ENCODE measurements around the gene OR1D5. TPM values are rescaled to one million over a fixed set of nuclear protein-coding genes. Genes with fewer than 3 reads are reported as not detected.

OR1D5 gene
- total RNA-seq, 3 donors from 2014 or later (not counting 1 experiment from before 2014, with no cell fraction given): not detected

DNA sequence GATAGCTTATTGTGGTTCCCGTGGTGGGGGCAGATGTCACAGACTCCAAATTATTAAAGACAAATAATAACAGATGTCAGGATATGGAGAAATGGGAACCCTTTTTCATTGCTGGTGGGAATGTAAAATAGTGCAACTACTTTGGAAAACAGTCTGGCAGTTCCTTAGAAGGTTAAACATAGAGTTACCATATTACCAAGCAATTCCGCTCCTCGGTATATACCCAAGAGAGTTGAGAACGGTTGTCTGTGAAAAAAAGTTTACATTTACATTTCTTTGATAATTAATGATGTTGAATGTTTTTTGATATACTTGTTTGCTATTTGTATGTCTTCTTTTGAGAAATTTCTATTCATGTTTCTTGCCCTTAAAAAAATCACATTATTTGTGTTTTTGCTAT lies 41.2 kb downstream of the OR1D5 start:
- Histone ChIP-seq H3K27me3 (ENCODE audit: control insufficient read depth, insufficient read depth, low read length) (no peaks in the 10 kb centered on the region), H3K4me1 (ENCODE audit: control insufficient read depth, insufficient read depth, low read length) (no peaks in the 10 kb centered on the region), H3K9me3 (ENCODE audit: control insufficient read depth, insufficient read depth, low read length) (no peaks in the 10 kb centered on the region), H3K27ac (ENCODE audit: low read length) (no peak overlapping the region), H3K36me3 (ENCODE audit: control insufficient read depth, insufficient read depth, low read length) (peaks cover 87% of the 10 kb centered on the region), H3K4me3 (ENCODE audit: low read length) (no peak overlapping the region)
- H3K9me3 Mint-ChIP-seq: peaks cover 0 to 2% of the 10 kb centered on the region in 2 donors
- H3K4me3 Mint-ChIP-seq: no peak overlapping the region
- no peak for ATAC-seq
- peak overlapping the region; percentile 22 to 75 for H3K27ac Mint-ChIP-seq
- intact Hi-C loops (cut with micrococcal nuclease): no loop called here
- H3K36me3 Mint-ChIP-seq: peaks cover 42% of the 10 kb centered on the region
- H3K4me1 Mint-ChIP-seq: peaks cover 34 to 35% of the 10 kb centered on the region in 2 donors
- H3K27me3 Mint-ChIP-seq (ENCODE audit: low read depth in 2 of 2): no peaks in the 10 kb centered on the region
- DNase-seq: no peak
- WGBS (ENCODE audit: insufficient coverage): no CpG with 5 or more reads among the region's 4 CpGs
- TF ChIP-seq, protein P1, sequence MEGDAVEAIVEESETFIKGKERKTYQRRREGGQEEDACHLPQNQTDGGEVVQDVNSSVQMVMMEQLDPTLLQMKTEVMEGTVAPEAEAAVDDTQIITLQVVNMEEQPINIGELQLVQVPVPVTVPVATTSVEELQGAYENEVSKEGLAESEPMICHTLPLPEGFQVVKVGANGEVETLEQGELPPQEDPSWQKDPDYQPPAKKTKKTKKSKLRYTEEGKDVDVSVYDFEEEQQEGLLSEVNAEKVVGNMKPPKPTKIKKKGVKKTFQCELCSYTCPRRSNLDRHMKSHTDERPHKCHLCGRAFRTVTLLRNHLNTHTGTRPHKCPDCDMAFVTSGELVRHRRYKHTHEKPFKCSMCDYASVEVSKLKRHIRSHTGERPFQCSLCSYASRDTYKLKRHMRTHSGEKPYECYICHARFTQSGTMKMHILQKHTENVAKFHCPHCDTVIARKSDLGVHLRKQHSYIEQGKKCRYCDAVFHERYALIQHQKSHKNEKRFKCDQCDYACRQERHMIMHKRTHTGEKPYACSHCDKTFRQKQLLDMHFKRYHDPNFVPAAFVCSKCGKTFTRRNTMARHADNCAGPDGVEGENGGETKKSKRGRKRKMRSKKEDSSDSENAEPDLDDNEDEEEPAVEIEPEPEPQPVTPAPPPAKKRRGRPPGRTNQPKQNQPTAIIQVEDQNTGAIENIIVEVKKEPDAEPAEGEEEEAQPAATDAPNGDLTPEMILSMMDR (IDR thresholded peaks at IDR 0.05): no peak

DNA sequence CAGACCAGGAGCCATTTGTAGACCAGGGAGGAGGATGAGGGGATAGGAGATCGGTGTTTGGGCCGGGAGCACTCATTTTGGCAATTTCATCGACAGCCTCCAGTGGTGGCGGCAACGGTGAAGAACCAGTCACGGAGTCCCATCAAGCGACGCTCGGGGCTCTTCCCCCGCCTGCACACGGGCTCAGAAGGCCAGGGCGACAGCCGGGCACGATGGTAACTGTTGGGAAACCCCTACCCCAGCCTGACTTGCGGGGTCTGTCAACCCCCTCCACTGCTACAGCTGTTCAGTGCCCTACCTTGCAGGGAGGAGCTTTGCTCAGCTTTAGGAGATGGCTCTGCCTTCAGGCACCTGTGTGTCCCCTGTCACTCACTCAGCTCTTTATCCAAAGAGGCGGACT lies 43.0 kb downstream of the OR1D5 start:
- peak in 1 of 3 donors; percentile 17 for ATAC-seq
- H3K4me1 Mint-ChIP-seq: peaks cover 32 to 34% of the 10 kb centered on the region in 2 donors
- no peak overlapping the region for H3K4me3 ChIP-seq (ENCODE audit: low read length)
- H3K27ac Mint-ChIP-seq: peak overlapping the region; percentile 35 to 75
- H3K9me3 ChIP-seq (ENCODE audit: control insufficient read depth, insufficient read depth, low read length): no peaks in the 10 kb centered on the region
- TF ChIP-seq, protein P1 (IDR thresholded peaks at IDR 0.05): no peak
- H3K27me3 ChIP-seq (ENCODE audit: control insufficient read depth, insufficient read depth, low read length): no peaks in the 10 kb centered on the region
- intact Hi-C loops (cut with micrococcal nuclease): no loop called here
- no peak for DNase-seq
- WGBS (ENCODE audit: insufficient coverage): 98% methylated on average over 16 of the region's 16 CpGs
- no peaks in the 10 kb centered on the region for H3K27me3 Mint-ChIP-seq (ENCODE audit: low read depth in 2 of 2)
- H3K27ac ChIP-seq (ENCODE audit: low read length): no peak overlapping the region
- H3K4me3 Mint-ChIP-seq: no peak overlapping the region
- peaks cover 85% of the 10 kb centered on the region for H3K36me3 ChIP-seq (ENCODE audit: control insufficient read depth, insufficient read depth, low read length)
- H3K4me1 ChIP-seq (ENCODE audit: control insufficient read depth, insufficient read depth, low read length): no peaks in the 10 kb centered on the region
- peaks cover 0 to 2% of the 10 kb centered on the region in 2 donors for H3K9me3 Mint-ChIP-seq
- peaks cover 42% of the 10 kb centered on the region for H3K36me3 Mint-ChIP-seq

DNA sequence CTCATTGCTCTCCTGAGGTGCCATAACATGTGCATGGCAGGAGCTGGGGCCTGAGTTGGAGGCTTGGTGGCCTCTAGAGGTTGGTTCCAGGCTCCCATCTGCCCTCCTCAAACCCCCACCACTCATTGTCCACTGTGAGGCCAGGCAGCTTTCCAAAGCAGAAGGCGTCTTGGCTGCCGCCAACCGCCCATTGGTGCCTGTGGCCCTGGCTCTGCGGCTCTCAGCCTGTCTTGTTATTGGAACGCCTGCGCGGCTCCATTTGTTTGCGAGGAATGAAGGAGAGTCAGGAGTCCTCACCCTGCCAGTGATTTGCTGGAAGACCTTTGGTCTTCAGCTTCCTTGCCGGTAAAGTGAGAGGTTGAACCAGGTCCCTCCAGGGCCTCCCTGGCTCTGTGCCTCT lies 43.6 kb downstream of the OR1D5 start:
- Mint-ChIP-seq H3K36me3 (peaks cover 42% of the 10 kb centered on the region), H3K4me3 (no peak overlapping the region), H3K27ac (peak overlapping the region in 1 of 2 donors; percentile 45), H3K27me3 (ENCODE audit: low read depth in 2 of 2) (no peaks in the 10 kb centered on the region), H3K9me3 (peaks cover 0 to 2% of the 10 kb centered on the region in 2 donors), H3K4me1 (peaks cover 32 to 34% of the 10 kb centered on the region in 2 donors)
- Histone ChIP-seq H3K36me3 (ENCODE audit: control insufficient read depth, insufficient read depth, low read length) (peaks cover 83% of the 10 kb centered on the region), H3K9me3 (ENCODE audit: control insufficient read depth, insufficient read depth, low read length) (no peaks in the 10 kb centered on the region), H3K27ac (ENCODE audit: low read length) (no peak overlapping the region), H3K27me3 (ENCODE audit: control insufficient read depth, insufficient read depth, low read length) (no peaks in the 10 kb centered on the region), H3K4me3 (ENCODE audit: low read length) (no peak overlapping the region), H3K4me1 (ENCODE audit: control insufficient read depth, insufficient read depth, low read length) (no peaks in the 10 kb centered on the region)
- ATAC-seq (no peak), DNase-seq (no peak)
- 77% methylated on average over 9 of the region's 9 CpGs for WGBS (ENCODE audit: insufficient coverage)
- intact Hi-C loops (cut with micrococcal nuclease): no loop called here
- TF ChIP-seq, protein P1 (IDR thresholded peaks at IDR 0.05): no peak

DNA sequence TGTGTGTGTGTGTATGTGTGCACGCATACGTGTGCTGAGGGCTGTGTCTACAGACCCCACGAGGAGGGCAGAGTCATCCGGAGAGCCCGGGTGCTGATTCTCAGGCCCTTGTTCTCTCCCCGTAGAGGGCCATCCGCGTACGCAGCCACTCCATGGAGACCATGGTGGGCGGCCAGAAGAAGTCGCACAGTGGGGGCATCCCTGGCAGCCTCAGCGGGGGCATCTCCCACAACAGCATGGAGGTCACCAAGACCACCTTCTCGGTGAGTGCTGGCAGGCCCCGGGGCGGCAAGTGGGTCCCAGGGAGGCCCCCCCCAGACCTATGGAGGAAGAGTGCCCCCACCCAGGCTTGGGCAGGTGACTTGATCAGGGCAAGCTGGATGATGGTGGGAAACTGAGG lies 45.5 kb downstream of the OR1D5 start:
- H3K27ac Mint-ChIP-seq: no peak overlapping the region
- no peak overlapping the region for H3K27ac ChIP-seq (ENCODE audit: low read length)
- no peaks in the 10 kb centered on the region for H3K27me3 Mint-ChIP-seq (ENCODE audit: low read depth in 2 of 2)
- H3K27me3 ChIP-seq (ENCODE audit: control insufficient read depth, insufficient read depth, low read length): no peaks in the 10 kb centered on the region
- TF ChIP-seq, protein P1 (IDR thresholded peaks at IDR 0.05): no peak
- peaks cover 20 to 21% of the 10 kb centered on the region in 2 donors for H3K4me1 Mint-ChIP-seq
- H3K9me3 ChIP-seq (ENCODE audit: control insufficient read depth, insufficient read depth, low read length): no peaks in the 10 kb centered on the region
- peaks cover 80% of the 10 kb centered on the region for H3K36me3 ChIP-seq (ENCODE audit: control insufficient read depth, insufficient read depth, low read length)
- intact Hi-C loops (cut with micrococcal nuclease): no loop called here
- DNase-seq (no peak), ATAC-seq (no peak)
- peaks cover 25% of the 10 kb centered on the region for H3K36me3 Mint-ChIP-seq
- no peaks in the 10 kb centered on the region for H3K9me3 Mint-ChIP-seq
- no peaks in the 10 kb centered on the region for H3K4me1 ChIP-seq (ENCODE audit: control insufficient read depth, insufficient read depth, low read length)
- WGBS (ENCODE audit: insufficient coverage): 96% methylated on average over 15 of the region's 15 CpGs
- no peak overlapping the region for H3K4me3 Mint-ChIP-seq
- H3K4me3 ChIP-seq (ENCODE audit: low read length): no peak overlapping the region
